ENCODE data around the gene NFE2L1.
A peak's percentile ranks its signal among the peaks of the same experiment; 100 is the strongest.
"Not testable (repeated sequence)": the region's sequence is repeated elsewhere in the genome, so short reads cannot be mapped to it uniquely, and the experiment has no call there.

The NFE2L1 gene

GRCh38 chr17:48048384-48049126 lies 396 bp downstream of the NFE2L1 start:
- DNase-seq: peak; percentile 93

- DNase-seq: peak; percentile 17
Observed at GRCh38 chr17:48051283-48051682, 3.1 kb downstream of the NFE2L1 start.

- DNase-seq: peak; percentile 71
Observed at GRCh38 chr17:48051706-48052486, 3.7 kb downstream of the NFE2L1 start.

GRCh38 chr17:48052956-48053757 lies 5.0 kb downstream of the NFE2L1 start:
- DNase-seq: peak; percentile 95

- DNase-seq: peak; percentile 75
Observed at GRCh38 chr17:48053758-48054237, 5.6 kb downstream of the NFE2L1 start.

- DNase-seq: peak; percentile 99
Observed at GRCh38 chr17:48054238-48055185, 6.4 kb downstream of the NFE2L1 start.

GRCh38 chr17:48055531-48056245 lies 7.5 kb downstream of the NFE2L1 start:
- DNase-seq: peak; percentile 52

- no peak for DNase-seq
Observed at GRCh38 chr17:48056246-48056745, 8.1 kb downstream of the NFE2L1 start.

- DNase-seq: no peak
Observed at GRCh38 chr17:48056879-48057278, 8.7 kb downstream of the NFE2L1 start.

GRCh38 chr17:48057626-48058025 lies 9.5 kb downstream of the NFE2L1 start:
- no peak for DNase-seq

GRCh38 chr17:48058393-48059124 lies 10.4 kb downstream of the NFE2L1 start:
- DNase-seq: no peak

GRCh38 chr17:48059125-48059668 lies 11.0 kb downstream of the NFE2L1 start:
- no peak for DNase-seq

- no peak for DNase-seq
Observed at GRCh38 chr17:48060249-48060648, 12.1 kb downstream of the NFE2L1 start.

GRCh38 chr17:48062273-48062672 lies 14.1 kb downstream of the NFE2L1 start:
- DNase-seq: no peak

- no peak for DNase-seq
Observed at GRCh38 chr17:48064638-48065037, 16.5 kb downstream of the NFE2L1 start.

- DNase-seq: no peak
Observed at GRCh38 chr17:48066192-48066591, 18.0 kb downstream of the NFE2L1 start.

- DNase-seq: no peak
Observed at GRCh38 chr17:48066656-48067055, 18.5 kb downstream of the NFE2L1 start.

GRCh38 chr17:48067245-48067644 lies 19.1 kb downstream of the NFE2L1 start:
- no peak for DNase-seq

- not testable (repeated sequence) for DNase-seq
Observed at GRCh38 chr17:48067808-48068207, 19.6 kb downstream of the NFE2L1 start.

- no peak for DNase-seq
Observed at GRCh38 chr17:48068491-48068961, 20.4 kb downstream of the NFE2L1 start.

Data from NCI-H69 (cell line).